Ovary (tissue), 3 donors: ENCODE measurements around the gene CDK3.

Source experiments
- CTCF ChIP-seq, 3 donors: fragments of 450-650 bp in 2 of 3; fragments of 200-600 bp in 1 of 3; IDR thresholded peaks; one replicate each; pipeline versions ENCODE4 v1.5.1 to v1.8.0; 2016 to 2022; ENCODE audit warnings: antibody characterized with exemption in 3 of 3, mild to moderate bottlenecking in 1 of 3
- EP300 ChIP-seq: sonication (generic); formaldehyde crosslinking; IDR thresholded peaks from one replicate; pipeline ENCODE4 v1.6.1; 2017; ENCODE audit warnings: antibody characterized with exemption
- POLR2A ChIP-seq: fragments of 450-650 bp; IDR thresholded peaks from one replicate; pipeline ENCODE4 v1.6.1; 2017; ENCODE audit warnings: antibody characterized with exemption, mild to moderate bottlenecking, moderate library complexity
- donor health status: DM: no; HTN: no; CAD: no.

- no peak for TF ChIP-seq CTCF (IDR thresholded peaks at IDR 0.05)
- no peak for TF ChIP-seq POLR2A
- no peak for TF ChIP-seq EP300
Observed at GRCh38 chr17:76024353-76024752, 23.7 kb downstream of the CDK3 start.
